Glutamatergic neuron (in vitro differentiated cells): Measurements from ENCODE around the gene SLC35D1. TPM values are rescaled to one million over a fixed set of nuclear protein-coding genes. Genes with fewer than 3 reads are reported as not detected.
"Not testable (repeated sequence)": the region's sequence is repeated elsewhere in the genome, so short reads cannot be mapped to it uniquely, and the experiment has no call there.

ENCODE experiments used
- DNase-seq: peaks from one replicate; pipeline ENCODE4 v3.0.0; 2022
- H3K27ac Mint-ChIP-seq: one replicate; pipeline ENCODE4 v1.8.0; 2020; ENCODE audit warnings: mild to moderate bottlenecking, mixed read lengths, inconsistent platforms; ENCODE audit not compliant: unreplicated experiment
- H3K27me3 Mint-ChIP-seq: one replicate; pipeline ENCODE4 v1.8.0; 2020; ENCODE audit warnings: mild to moderate bottlenecking, moderate library complexity, mixed read lengths, inconsistent platforms; ENCODE audit not compliant: unreplicated experiment
- H3K36me3 Mint-ChIP-seq: one replicate; pipeline ENCODE4 v1.8.0; 2020; ENCODE audit warnings: mild to moderate bottlenecking, mixed read lengths, inconsistent platforms; ENCODE audit not compliant: unreplicated experiment
- H3K4me1 Mint-ChIP-seq: one replicate; pipeline ENCODE4 v1.8.0; 2020; ENCODE audit warnings: mild to moderate bottlenecking, low read depth, mixed read lengths, inconsistent platforms; ENCODE audit not compliant: unreplicated experiment
- H3K4me3 Mint-ChIP-seq: one replicate; pipeline ENCODE4 v1.8.0; 2020; ENCODE audit warnings: mild to moderate bottlenecking, mixed read lengths, inconsistent platforms; ENCODE audit not compliant: unreplicated experiment
- H3K9me3 Mint-ChIP-seq: one replicate; pipeline ENCODE4 v1.8.0; 2020; ENCODE audit warnings: mild to moderate bottlenecking, moderate library complexity, mixed read lengths, inconsistent platforms; ENCODE audit not compliant: unreplicated experiment
- total RNA-seq: library from RNA; stranded (reverse); fragmentation: NEBNext Ultra II Directional; extraction: Animal tissue kit (Norgen Biotek cat#: 25700); gene quantifications from one replicate; pipeline ENCODE4 v1.2.1, GENCODE V29; 2021; ENCODE audit not compliant: unreplicated experiment
- TF ChIP-seq, protein P1 (sequence below): fragments of 200-600 bp; sonication (generic); IDR thresholded peaks from one replicate; pipeline ENCODE4 v1.5.0; 2021; ENCODE audit not compliant: partially characterized antibody, unreplicated experiment

The SLC35D1 gene
- total RNA-seq, 1 donor from 2014 or later: 2.7 TPM

DNA sequence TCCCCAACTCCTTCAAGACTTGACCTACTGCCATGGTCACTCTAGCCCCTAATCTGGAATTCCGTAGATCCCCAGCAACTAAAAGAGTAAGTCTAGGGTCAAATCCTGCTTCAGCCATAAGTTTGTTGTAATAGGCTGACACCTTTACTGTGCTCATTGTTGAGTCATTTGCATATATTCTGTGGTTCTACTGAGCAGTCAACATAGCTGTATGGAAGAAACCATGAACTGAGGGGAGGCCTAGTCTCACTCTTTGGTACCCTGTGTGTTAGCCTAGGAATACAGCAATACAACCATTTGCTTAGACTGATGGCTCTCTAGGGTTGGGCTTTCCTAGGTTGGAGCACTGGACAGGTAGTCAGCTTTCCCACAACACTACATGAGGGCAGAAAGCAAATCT is 23.6 kb upstream of the SLC35D1 start:
- H3K27me3 Mint-ChIP-seq: no peaks in the 10 kb centered on the region
- TF ChIP-seq, protein P1, sequence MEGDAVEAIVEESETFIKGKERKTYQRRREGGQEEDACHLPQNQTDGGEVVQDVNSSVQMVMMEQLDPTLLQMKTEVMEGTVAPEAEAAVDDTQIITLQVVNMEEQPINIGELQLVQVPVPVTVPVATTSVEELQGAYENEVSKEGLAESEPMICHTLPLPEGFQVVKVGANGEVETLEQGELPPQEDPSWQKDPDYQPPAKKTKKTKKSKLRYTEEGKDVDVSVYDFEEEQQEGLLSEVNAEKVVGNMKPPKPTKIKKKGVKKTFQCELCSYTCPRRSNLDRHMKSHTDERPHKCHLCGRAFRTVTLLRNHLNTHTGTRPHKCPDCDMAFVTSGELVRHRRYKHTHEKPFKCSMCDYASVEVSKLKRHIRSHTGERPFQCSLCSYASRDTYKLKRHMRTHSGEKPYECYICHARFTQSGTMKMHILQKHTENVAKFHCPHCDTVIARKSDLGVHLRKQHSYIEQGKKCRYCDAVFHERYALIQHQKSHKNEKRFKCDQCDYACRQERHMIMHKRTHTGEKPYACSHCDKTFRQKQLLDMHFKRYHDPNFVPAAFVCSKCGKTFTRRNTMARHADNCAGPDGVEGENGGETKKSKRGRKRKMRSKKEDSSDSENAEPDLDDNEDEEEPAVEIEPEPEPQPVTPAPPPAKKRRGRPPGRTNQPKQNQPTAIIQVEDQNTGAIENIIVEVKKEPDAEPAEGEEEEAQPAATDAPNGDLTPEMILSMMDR: no peak
- H3K36me3 Mint-ChIP-seq: peaks cover 3% of the 10 kb centered on the region
- no peak overlapping the region for H3K4me3 Mint-ChIP-seq
- H3K4me1 Mint-ChIP-seq: no peaks in the 10 kb centered on the region
- peaks cover 2% of the 10 kb centered on the region for H3K9me3 Mint-ChIP-seq
- H3K27ac Mint-ChIP-seq: no peak overlapping the region
- DNase-seq: no peak

GRCh38 chr1:67072749-67073148 is 18.8 kb upstream of the SLC35D1 start:
- H3K4me3 Mint-ChIP-seq: no peak overlapping the region
- H3K27me3 Mint-ChIP-seq: no peaks in the 10 kb centered on the region
- TF ChIP-seq, protein P1: no peak
- H3K36me3 Mint-ChIP-seq: peaks cover 4% of the 10 kb centered on the region
- H3K4me1 Mint-ChIP-seq: no peaks in the 10 kb centered on the region
- no peak overlapping the region for H3K27ac Mint-ChIP-seq
- DNase-seq: no peak
- peaks cover 5% of the 10 kb centered on the region for H3K9me3 Mint-ChIP-seq

DNA sequence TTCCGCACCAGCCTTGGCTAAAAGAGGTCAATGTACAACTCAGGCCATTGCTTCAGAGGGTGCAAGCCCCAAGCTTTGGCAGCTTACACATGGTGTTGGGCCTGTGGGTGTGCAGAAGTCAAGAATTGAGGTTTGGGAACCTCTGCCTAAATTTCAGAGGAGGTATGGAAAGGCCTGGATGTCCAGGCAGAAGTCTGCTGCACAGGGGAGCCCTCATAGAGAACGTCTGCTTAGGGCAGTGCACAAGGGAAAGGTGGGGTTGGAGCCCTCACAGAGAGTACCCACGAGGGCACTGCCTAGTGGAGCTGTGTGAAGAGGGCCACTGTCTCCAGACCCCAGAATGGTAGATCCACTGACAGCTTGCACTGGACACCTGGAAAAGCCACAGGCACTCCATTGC is 13.7 kb upstream of the SLC35D1 start:
- not testable (repeated sequence) for H3K4me3 Mint-ChIP-seq, H3K4me1 Mint-ChIP-seq, H3K27ac Mint-ChIP-seq, H3K36me3 Mint-ChIP-seq, H3K27me3 Mint-ChIP-seq, DNase-seq, H3K9me3 Mint-ChIP-seq

GRCh38 chr1:67062412-67062811 is 8.5 kb upstream of the SLC35D1 start:
- Mint-ChIP-seq H3K27ac (no peak overlapping the region), H3K9me3 (peaks cover 3% of the 10 kb centered on the region), H3K36me3 (peaks cover 5% of the 10 kb centered on the region), H3K4me3 (no peak overlapping the region), H3K4me1 (no peaks in the 10 kb centered on the region), H3K27me3 (no peaks in the 10 kb centered on the region)
- no peak for DNase-seq
- TF ChIP-seq, protein P1: no peak

DNA sequence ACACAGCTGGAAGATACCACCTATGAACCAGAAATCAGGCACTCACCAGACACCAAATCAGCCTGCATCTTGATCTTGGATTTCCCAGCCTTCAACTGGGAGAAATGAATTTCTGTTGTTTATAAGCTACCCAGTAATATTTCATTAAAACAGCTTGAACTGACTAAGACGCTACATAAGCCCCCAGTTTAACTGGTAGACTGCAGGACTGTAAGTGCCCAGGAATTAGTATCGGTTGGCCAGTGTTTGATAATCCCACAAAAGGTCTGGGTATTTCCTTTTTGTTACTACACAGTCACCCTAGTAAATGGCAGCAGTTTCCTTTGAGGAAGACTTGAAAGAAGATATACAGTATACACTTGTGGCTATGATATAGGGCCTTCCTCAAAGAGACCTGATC is 7.3 kb upstream of the SLC35D1 start:
- no peak overlapping the region for H3K4me3 Mint-ChIP-seq
- H3K4me1 Mint-ChIP-seq: no peaks in the 10 kb centered on the region
- TF ChIP-seq, protein P1: no peak
- no peak overlapping the region for H3K27ac Mint-ChIP-seq
- no peaks in the 10 kb centered on the region for H3K36me3 Mint-ChIP-seq
- DNase-seq: no peak
- H3K27me3 Mint-ChIP-seq: no peaks in the 10 kb centered on the region
- no peaks in the 10 kb centered on the region for H3K9me3 Mint-ChIP-seq

GRCh38 chr1:67060811-67061218 is 6.9 kb upstream of the SLC35D1 start:
- no peak for DNase-seq
- H3K27ac Mint-ChIP-seq: no peak overlapping the region

More at GRCh38 chr1:67060811-67061218, 6.9 kb upstream of the SLC35D1 start:
- H3K4me3 Mint-ChIP-seq: no peak overlapping the region
- no peaks in the 10 kb centered on the region for H3K4me1 Mint-ChIP-seq
- H3K9me3 Mint-ChIP-seq: no peaks in the 10 kb centered on the region
- TF ChIP-seq, protein P1: no peak
- no peaks in the 10 kb centered on the region for H3K36me3 Mint-ChIP-seq
- no peaks in the 10 kb centered on the region for H3K27me3 Mint-ChIP-seq
